H1 (cell line): Measurements from ENCODE around the gene ADRA2A. TPM values are rescaled to one million over a fixed set of nuclear protein-coding genes. Genes with fewer than 3 reads are reported as not detected.

Experiments
- BRCA1 ChIP-seq: IDR thresholded peaks from 2 replicates; pipeline ENCODE4 v1.6.1; 2012; ENCODE audit warnings: low read depth, low read length, improper control_type of control experiment
- HDAC2 ChIP-seq, 2 experiments: fragments of 300-600 bp in 1 of 2; sonication (generic) in 1 of 2; IDR thresholded peaks; 2 replicates each; pipeline ENCODE4 v1.6.1; 2011 to 2012; ENCODE audit warnings: low read depth in 2 of 2, low read length in 2 of 2, mild to moderate bottlenecking in 2 of 2, moderate library complexity in 2 of 2, borderline replicate concordance in 1 of 2, inconsistent platforms in 1 of 2
- KDM1A ChIP-seq: fragments of 200-600, 300-600 bp; sonication (generic); IDR thresholded peaks from 2 replicates; pipeline ENCODE4 v1.7.1; 2016; ENCODE audit warnings: mild to moderate bottlenecking, low read length, borderline replicate concordance
- SP1 ChIP-seq: IDR thresholded peaks from 2 replicates; pipeline ENCODE4 v1.6.1; 2011; ENCODE audit warnings: low read depth, low read length
- SP4 ChIP-seq: IDR thresholded peaks from 2 replicates; pipeline ENCODE4 v1.6.1; 2012; ENCODE audit warnings: low read length, inconsistent platforms
- polyA plus RNA-seq, 7 experiments: library from polyadenylated mRNA; depleted of rRNA in 3 of 7; stranded (reverse) in 5 of 7; unstranded in 2 of 7; fragments of >200 nt in 5 of 7; fragments of 200-250 nt in 2 of 7; gene quantifications; 1 replicate in 5 of 7; 2 replicates in 1 of 7; 4 replicates in 1 of 7; pipeline versions ENCODE4 v1.2.1 to v1.2.3, GENCODE V29; 2011 to 2013; ENCODE audit warnings: missing spikeins in 2 of 7, mixed read lengths in 2 of 7
- total RNA-seq: library from RNA; stranded (reverse); fragmentation: NEBNext Ultra II Directional; extraction: Animal tissue kit (Norgen Biotek cat#: 25700); gene quantifications from 2 replicates; pipeline ENCODE4 v1.2.1, GENCODE V29; 2021
- TF ChIP-seq, protein P1 (sequence below): IDR thresholded peaks from 2 replicates; pipeline ENCODE4 v1.6.1; 2011; ENCODE audit warnings: low read length, improper control_type of control experiment

ADRA2A gene
- total and polyA plus RNA-seq, 2 of the 8 experiments (the other 6 are each of a cell fraction or from before 2014, with no cell fraction given), result 5.9 to 6.2 TPM

DNA sequence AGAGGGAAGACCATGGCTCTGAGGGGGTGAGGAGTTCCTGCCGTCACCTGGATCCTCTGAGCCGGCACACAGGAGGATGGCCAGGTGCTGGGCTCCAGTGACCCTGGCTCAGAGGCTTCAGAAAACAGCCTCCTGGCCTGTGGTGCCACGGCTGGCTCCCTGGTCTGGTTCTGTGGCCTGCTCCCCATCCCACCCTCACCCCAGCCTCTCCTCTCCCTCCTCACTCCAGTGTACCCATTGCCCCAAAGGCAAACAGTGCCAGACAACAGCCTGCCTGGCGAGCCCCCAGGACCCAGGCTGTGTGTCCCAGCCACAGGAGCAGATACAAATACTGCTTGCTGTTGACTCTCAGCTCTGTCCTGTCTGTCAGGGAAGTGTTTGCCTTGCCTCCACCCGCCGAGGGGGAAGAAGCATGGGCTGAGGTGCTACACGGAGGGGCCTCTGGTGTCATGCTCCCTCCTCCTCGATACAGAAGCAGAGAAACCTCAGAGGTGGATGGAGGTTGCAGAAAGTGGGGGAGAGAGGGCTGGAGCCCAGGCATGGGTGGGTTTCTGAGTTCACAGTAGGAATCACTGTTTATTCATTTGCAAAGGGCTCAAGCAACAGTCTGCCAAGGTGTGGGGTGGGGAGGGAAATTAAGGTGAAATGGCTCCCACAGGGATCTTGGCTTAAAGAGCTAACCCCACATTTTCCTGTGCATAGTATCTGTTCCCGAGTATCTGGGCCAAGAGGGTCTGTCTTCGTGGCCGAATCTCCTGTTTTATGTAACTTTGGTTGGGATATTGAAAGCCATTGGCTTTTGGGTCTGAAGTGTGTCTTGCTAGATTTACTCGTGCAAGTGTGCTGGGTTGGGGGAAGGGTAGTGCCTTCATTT is 5.5 kb downstream of the ADRA2A start (continued):
- TF ChIP-seq SP4 (no peak), BRCA1 (no peak), HDAC2 (IDR thresholded peaks at IDR 0.05; ENCODE audit: borderline replicate concordance in 1 of 2, low read depth in 2 of 2, low read length in 2 of 2) (no peak), SP1 (no peak), KDM1A (no peak)
- TF ChIP-seq, protein P1, sequence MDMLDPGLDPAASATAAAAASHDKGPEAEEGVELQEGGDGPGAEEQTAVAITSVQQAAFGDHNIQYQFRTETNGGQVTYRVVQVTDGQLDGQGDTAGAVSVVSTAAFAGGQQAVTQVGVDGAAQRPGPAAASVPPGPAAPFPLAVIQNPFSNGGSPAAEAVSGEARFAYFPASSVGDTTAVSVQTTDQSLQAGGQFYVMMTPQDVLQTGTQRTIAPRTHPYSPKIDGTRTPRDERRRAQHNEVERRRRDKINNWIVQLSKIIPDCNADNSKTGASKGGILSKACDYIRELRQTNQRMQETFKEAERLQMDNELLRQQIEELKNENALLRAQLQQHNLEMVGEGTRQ, result no peak
